Erythroblast (primary cell): ENCODE results near the gene ADGRG3.

ENCODE experiments used
- GATA1 ChIP-seq: IDR thresholded peaks from 2 replicates; pipeline ENCODE4 v1.6.1; 2011; ENCODE audit warnings: low read depth, mild to moderate bottlenecking, control low read depth, low read length, moderate library complexity
- POLR2A ChIP-seq: IDR thresholded peaks from 2 replicates; pipeline ENCODE4 v1.6.1; 2011; ENCODE audit warnings: mild to moderate bottlenecking, low read length

DNA sequence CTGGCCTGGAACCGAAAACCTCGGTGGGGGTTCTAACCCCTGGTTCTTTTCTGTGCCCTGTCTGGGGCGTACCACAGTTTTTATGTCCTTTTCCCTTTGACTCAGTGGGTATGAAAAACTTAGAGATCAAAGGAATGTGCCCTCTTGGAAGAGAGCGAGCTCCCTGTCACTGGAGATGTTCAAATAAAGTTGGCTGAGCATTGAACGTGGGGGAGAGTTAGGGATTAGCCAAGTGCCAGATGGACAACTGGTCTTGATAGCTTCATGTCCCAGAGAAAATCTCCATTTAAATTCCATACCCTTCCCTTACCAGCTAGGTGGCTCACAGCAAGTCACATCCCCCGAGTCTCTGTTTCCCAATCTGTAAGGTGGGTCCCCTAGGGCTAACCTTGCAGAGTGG, 30.1 kb upstream of the ADGRG3 start:
- TF ChIP-seq POLR2A (no peak), GATA1 (no peak)
